EL (cell line): ENCODE data around the gene SREBF1.

Experiments used
- DNase-seq: peaks from one replicate; pipeline ENCODE4 v3.0.0-alpha.2; 2016

SREBF1 gene

GRCh38 chr17:17857496-17857895 is 20.7 kb upstream of the SREBF1 start:
- no peak for DNase-seq

DNA sequence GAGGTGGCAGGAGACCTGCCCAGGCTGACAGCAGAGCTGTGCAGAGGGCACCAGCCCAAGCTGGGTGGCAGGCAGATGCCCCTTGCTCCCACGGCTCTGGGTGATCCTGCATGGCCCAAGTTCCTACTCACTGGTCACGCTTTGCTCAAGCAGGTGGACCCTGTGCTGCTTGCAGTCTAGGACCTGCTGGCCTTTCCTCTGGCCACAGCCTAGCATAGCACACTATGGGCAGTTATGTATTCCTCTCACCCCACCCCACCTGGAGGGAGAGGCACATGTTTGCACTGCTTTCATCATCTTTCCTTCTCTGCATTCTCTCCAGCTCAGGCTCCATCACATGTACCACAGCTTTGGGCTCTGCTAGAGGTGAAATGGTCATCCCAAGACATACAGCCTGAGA is 19.6 kb upstream of the SREBF1 start:
- no peak for DNase-seq

DNA sequence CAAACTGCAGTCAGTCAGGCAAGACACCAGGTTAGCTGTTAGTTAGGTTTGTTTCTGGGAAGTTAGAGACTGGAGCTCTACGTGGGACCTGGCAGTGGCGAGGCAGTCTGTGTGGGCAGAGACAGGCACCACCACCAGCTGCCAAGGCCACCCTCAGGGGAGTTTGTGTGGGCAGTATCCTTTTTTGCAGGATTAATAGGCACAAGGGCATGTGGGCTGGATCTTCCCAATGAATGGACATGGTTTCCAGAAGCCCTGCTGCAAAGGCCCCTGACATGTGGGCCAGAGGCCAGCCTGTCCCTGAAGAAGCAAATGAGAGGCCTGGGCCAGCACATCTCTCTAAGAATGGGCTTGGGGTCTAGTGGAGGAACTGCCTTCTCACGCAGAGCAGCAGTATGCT is 19.2 kb upstream of the SREBF1 start:
- DNase-seq, result no peak

- DNase-seq, result peak; percentile 66
These were observed 17.1 kb upstream of the SREBF1 start for GRCh38 chr17:17853811-17854447.

- no peak for DNase-seq
These were observed 16.1 kb upstream of the SREBF1 start for GRCh38 chr17:17852930-17853329.

- DNase-seq, result no peak
These were observed 14.6 kb upstream of the SREBF1 start for GRCh38 chr17:17851103-17852002.

- peak; percentile 63 for DNase-seq
These were observed 13.1 kb upstream of the SREBF1 start for GRCh38 chr17:17849845-17850373.

DNA sequence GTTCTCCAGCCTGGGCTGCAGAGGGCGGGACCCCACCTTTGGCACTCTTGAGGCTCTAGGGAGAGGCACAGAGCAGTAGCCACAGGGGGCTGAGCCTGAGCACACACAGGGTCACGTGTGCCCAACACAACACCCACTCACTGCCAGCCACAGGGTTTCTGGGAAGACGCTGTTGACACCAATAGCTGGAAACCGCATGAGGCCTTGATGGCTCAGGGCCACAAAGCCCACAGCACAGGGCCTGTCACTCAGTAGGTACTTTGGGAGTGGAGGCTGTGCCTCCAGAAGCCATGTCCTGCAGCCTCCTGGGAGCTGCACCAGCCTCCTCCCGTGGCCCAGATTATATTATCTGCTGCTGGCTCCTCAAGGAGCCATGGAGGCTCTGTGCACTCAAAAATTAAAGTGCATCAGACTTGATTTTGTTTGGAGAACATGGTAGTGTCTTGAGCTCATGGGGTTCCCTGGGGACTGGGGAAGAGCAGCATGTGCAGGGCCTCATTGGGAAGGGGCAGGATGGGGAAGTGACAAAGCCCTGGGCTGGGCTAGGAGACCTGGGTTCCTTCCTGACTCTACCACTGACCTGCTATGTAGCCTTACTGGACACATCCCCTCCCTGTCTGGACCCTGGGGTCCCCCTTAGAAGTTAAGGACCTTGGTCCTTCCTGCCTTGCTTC is 12.5 kb upstream of the SREBF1 start:
- no peak for DNase-seq

DNA sequence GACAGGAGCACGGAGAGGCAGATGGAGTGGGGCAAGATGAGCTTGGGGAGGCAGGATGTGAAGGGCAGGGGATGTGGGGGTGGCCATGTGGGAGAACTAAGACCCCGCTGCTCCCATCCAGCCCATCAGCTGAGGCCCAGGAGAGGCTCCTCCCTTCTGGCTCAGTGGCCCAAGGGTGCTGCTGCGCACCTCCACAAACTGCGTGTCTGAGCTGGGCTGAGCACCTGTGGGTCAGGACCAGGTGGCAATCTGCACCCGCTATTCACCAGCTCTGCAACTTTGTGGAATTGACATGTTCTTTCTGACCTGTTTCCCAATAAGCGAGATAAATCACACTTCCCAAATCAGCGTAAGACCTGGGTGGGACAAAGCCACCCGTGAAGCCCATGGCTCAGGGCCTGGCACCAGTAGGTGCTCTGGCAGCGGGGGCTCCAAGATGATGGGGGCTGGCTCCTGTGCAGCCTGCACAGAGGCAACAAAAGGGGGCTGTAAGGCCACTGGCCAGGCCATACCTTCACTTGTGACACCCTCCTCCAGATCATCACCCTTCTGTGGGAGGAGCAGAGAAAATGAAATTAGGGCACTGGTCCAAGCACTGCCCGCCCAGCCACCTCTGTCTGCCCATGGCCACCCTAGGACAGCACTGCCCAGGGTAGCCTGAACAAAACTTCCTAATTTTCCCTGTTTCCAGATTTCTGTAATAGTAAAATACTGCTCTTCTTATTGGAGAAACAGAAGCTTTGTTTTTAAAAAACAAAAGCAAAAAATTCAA is 11.7 kb upstream of the SREBF1 start:
- no peak for DNase-seq

GRCh38 chr17:17847726-17848125 is 10.9 kb upstream of the SREBF1 start:
- no peak for DNase-seq

DNA sequence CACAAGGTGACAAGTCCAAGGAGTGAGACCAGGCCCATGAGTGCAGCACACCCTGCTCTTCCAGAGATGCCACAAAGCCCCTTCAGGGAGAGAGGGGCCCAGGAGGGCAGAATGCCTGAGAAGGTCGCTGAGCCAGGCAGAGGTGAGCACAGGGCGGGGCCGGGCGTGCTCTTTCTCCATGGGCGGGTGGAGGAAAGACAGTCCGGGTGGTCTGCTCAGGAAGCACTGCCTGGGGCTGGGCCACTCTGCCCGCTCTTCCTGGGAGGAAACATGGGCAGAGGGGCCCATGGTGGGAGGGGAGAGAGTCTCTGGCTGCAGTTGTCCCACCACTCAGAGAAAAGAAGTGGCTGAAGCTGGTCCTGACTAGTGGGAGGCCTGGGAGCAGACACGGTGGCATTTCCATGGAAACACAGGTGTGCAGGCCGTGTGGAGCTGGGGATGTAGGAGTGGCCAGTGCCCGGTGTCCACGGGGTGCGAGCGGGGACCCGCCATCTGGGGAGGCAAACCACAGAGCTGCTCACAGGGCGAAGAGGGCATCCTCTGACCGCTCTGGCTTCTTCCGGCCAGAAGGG is 10.4 kb upstream of the SREBF1 start:
- DNase-seq, result no peak

- DNase-seq, result no peak
These were observed 9.9 kb upstream of the SREBF1 start for GRCh38 chr17:17846645-17847044.

DNA sequence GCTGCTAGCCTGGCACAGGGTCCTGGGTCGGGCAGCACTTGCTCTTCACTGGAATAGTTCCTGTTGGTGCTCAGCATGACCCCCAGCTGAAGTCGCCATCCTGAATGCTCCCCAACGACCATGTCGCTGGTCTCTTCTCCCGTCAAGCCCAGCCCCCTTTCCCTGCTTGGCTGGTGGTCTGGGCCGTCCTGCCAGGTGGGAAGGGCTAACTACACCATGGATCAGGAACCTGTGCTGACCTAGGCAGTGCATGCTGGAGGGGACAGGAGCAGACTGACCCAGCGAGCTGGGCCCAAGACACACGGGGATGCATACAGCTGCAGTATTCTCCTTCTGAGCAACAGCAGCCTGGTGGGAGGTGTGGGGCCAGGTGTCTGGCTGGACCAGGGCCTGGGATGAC is 9.2 kb upstream of the SREBF1 start:
- no peak for DNase-seq

- DNase-seq, result no peak
These were observed 8.4 kb upstream of the SREBF1 start for GRCh38 chr17:17845046-17845775.

GRCh38 chr17:17844500-17844899 is 7.7 kb upstream of the SREBF1 start:
- DNase-seq, result no peak

DNA sequence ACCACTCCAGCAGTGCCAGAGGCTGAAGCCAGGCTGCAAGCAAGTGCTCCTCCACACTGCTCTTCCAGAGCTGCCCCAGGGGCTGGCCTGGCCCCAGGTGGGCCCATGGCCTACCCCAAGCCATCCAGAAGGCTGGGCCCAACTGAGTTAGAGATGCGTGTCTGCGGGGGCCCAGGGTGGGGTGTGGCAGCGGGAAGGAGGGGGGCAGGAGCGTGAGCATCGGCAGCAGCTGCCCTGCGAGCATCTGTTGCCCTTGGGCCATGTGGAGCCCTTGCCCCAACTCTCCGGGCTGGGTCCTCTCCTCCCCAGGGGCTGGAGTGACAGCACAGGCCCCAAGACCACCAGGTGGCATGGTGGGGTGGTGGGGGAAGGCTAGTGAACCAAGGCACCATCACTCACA is 7.3 kb upstream of the SREBF1 start:
- no peak for DNase-seq

DNA sequence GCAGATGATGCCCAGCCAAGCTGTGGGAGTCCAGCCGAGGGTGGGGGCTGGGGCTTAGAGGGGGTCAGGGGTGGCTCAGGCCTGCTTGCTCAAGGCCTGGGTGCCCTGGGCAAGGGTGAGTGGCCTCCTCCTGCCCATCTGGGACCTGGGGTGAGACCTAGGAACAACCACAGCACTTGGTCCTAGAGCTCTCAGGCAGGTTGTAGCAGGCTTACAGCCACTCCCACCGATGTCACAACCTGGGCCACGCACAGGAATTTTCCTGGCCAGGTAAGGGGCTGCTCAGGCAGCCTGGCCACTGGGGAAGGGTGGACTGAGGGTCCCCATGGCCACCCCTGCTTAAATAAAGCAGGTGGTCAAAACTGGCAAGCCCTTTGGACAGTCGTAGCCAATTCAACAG is 6.3 kb upstream of the SREBF1 start:
- no peak for DNase-seq

DNA sequence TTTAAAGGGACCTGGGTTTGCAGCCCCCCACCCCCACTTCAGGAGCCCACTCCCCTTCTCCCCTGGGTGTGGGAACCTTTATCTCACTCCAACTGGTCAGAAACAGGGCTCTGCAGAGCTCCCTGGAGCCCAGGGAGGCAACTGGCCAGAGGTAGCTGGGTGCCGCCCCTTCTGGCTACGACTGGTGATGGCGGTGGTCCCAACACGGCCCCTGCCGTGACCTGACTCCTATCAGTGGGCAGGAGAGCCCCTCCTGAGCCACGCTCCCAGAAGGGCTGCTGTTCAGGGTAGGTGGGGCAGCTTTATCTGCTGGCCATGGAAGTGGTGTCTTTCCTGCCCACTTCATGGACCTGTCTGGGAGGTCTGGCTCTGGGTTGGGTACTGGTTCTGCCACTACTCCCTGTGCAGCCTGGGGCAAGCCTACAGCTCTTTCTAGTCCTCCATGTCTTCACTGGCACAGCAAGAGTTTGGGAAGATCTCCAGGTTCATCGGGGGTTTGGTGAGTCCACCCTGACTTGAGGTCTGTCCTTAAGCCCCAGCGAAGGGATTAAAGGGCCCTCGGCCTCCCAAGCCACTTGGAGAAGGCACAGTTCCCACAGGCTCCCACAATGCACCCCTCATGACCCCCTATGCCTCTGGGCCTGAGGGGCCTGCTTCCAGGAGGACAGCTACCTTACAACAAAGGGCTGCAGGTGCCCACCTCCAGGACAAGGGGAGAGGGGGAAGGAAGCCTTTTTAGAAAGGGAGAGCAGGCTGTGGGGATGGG is 5.5 kb upstream of the SREBF1 start:
- DNase-seq, result no peak

GRCh38 chr17:17841601-17842025 is 4.8 kb upstream of the SREBF1 start:
- DNase-seq, result no peak

GRCh38 chr17:17840751-17841591 is 4.2 kb upstream of the SREBF1 start:
- DNase-seq, result peak; percentile 39
